ENCODE measurements around the gene CAMK2D.

DNA sequence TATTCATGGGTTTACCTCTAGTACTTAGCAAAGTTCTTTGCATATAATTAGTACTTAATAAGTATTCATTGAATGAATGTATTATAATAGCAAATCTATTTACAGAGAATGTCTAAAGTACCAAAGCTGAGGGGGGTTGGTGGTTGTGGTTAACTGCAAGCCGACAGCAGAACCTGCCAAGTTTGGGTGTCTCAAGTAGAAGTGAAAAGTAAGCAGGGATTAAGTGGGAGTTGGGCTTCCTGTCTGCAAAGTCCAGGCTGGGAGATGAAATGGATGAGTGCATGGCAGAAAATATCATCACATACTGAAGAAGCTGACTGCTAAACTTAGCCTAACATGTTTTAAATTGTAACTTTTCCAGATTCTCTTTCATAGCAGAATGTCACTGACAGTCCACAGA, 169.6 kb downstream of the CAMK2D start:
- TF ChIP-seq, protein P1, sequence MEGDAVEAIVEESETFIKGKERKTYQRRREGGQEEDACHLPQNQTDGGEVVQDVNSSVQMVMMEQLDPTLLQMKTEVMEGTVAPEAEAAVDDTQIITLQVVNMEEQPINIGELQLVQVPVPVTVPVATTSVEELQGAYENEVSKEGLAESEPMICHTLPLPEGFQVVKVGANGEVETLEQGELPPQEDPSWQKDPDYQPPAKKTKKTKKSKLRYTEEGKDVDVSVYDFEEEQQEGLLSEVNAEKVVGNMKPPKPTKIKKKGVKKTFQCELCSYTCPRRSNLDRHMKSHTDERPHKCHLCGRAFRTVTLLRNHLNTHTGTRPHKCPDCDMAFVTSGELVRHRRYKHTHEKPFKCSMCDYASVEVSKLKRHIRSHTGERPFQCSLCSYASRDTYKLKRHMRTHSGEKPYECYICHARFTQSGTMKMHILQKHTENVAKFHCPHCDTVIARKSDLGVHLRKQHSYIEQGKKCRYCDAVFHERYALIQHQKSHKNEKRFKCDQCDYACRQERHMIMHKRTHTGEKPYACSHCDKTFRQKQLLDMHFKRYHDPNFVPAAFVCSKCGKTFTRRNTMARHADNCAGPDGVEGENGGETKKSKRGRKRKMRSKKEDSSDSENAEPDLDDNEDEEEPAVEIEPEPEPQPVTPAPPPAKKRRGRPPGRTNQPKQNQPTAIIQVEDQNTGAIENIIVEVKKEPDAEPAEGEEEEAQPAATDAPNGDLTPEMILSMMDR (IDR thresholded peaks at IDR 0.05), result no peak
- no peak for TF ChIP-seq POLR2A (IDR thresholded peaks at IDR 0.05)

Data from sigmoid colon (tissue), 3 donors.